Neural cell (in vitro differentiated cells): Measurements from ENCODE around the gene TUBA3D.
"Not testable (repeated sequence)": the region's sequence is repeated elsewhere in the genome, so short reads cannot be mapped to it uniquely, and the experiment has no call there.

ENCODE experiments used
- EP300 ChIP-seq: fragments of 450-650 bp; conservative IDR thresholded peaks from 2 replicates; pipeline ENCODE4 v1.6.1; 2014; ENCODE audit warnings: antibody characterized with exemption, mild to moderate bottlenecking, moderate library complexity; ENCODE audit not compliant: poor library complexity, severe bottlenecking
- MXI1 ChIP-seq: fragments of 450-650 bp; conservative IDR thresholded peaks from 2 replicates; pipeline ENCODE4 v1.6.1; 2014; ENCODE audit warnings: antibody characterized with exemption, mild to moderate bottlenecking; ENCODE audit not compliant: poor library complexity, severe bottlenecking
- POLR2AphosphoS5 ChIP-seq: IDR thresholded peaks from 2 replicates; pipeline ENCODE4 v1.6.1; 2012
- RAD21 ChIP-seq: fragments of 450-650 bp; conservative IDR thresholded peaks from 2 replicates; pipeline ENCODE4 v1.6.1; 2014; ENCODE audit warnings: antibody characterized with exemption, mild to moderate bottlenecking, moderate library complexity
- TF ChIP-seq, protein P1 (sequence below): fragments of 450-650 bp; IDR thresholded peaks from 2 replicates; pipeline ENCODE4 v1.5.1; 2014; ENCODE audit warnings: antibody characterized with exemption, mild to moderate bottlenecking, moderate library complexity; ENCODE audit not compliant: poor library complexity, severe bottlenecking
- TF ChIP-seq, protein P2 (sequence below): IDR thresholded peaks from 2 replicates; pipeline ENCODE4 v1.6.1; 2012; ENCODE audit warnings: borderline replicate concordance

DNA sequence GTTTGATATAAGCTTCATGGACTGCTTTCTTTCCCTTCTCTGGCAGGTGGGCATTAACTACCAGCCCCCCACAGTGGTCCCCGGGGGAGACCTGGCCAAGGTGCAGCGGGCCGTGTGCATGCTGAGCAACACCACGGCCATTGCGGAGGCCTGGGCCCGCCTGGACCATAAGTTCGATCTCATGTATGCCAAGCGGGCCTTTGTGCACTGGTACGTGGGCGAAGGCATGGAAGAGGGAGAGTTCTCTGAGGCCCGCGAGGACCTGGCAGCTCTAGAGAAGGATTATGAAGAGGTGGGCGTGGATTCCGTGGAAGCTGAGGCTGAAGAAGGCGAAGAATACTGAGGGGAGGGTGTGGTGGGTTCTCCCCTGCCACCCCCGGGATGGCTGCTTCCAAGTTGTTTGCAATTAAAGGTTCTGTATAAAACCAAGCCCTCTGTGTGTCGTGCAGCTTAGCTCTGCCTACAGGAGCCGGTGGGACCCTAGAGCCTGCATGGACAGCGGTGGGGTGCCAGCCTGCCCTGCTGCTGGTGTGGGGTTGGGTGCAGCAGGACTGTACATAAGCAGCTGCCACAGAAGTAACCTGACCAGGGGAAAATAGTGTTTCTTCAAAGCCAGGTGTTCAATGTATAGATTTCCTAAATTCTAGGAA, 6.7 kb downstream of the TUBA3D start:
- TF ChIP-seq, protein P1, sequence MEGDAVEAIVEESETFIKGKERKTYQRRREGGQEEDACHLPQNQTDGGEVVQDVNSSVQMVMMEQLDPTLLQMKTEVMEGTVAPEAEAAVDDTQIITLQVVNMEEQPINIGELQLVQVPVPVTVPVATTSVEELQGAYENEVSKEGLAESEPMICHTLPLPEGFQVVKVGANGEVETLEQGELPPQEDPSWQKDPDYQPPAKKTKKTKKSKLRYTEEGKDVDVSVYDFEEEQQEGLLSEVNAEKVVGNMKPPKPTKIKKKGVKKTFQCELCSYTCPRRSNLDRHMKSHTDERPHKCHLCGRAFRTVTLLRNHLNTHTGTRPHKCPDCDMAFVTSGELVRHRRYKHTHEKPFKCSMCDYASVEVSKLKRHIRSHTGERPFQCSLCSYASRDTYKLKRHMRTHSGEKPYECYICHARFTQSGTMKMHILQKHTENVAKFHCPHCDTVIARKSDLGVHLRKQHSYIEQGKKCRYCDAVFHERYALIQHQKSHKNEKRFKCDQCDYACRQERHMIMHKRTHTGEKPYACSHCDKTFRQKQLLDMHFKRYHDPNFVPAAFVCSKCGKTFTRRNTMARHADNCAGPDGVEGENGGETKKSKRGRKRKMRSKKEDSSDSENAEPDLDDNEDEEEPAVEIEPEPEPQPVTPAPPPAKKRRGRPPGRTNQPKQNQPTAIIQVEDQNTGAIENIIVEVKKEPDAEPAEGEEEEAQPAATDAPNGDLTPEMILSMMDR, result not testable (repeated sequence)
- TF ChIP-seq, protein P2, sequence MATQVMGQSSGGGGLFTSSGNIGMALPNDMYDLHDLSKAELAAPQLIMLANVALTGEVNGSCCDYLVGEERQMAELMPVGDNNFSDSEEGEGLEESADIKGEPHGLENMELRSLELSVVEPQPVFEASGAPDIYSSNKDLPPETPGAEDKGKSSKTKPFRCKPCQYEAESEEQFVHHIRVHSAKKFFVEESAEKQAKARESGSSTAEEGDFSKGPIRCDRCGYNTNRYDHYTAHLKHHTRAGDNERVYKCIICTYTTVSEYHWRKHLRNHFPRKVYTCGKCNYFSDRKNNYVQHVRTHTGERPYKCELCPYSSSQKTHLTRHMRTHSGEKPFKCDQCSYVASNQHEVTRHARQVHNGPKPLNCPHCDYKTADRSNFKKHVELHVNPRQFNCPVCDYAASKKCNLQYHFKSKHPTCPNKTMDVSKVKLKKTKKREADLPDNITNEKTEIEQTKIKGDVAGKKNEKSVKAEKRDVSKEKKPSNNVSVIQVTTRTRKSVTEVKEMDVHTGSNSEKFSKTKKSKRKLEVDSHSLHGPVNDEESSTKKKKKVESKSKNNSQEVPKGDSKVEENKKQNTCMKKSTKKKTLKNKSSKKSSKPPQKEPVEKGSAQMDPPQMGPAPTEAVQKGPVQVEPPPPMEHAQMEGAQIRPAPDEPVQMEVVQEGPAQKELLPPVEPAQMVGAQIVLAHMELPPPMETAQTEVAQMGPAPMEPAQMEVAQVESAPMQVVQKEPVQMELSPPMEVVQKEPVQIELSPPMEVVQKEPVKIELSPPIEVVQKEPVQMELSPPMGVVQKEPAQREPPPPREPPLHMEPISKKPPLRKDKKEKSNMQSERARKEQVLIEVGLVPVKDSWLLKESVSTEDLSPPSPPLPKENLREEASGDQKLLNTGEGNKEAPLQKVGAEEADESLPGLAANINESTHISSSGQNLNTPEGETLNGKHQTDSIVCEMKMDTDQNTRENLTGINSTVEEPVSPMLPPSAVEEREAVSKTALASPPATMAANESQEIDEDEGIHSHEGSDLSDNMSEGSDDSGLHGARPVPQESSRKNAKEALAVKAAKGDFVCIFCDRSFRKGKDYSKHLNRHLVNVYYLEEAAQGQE, result not testable (repeated sequence)
- not testable (repeated sequence) for TF ChIP-seq POLR2AphosphoS5, MXI1, RAD21, EP300
